Fibroblast of skin of left quadriceps (primary cell): Measurements from ENCODE around the gene NNMT.

Experiments
- DNase-seq, 2 experiments: peaks; one replicate each; pipeline ENCODE4 v3.0.0-alpha.2; 2013; ENCODE audit warnings: low read depth in 2 of 2

NNMT gene

DNA sequence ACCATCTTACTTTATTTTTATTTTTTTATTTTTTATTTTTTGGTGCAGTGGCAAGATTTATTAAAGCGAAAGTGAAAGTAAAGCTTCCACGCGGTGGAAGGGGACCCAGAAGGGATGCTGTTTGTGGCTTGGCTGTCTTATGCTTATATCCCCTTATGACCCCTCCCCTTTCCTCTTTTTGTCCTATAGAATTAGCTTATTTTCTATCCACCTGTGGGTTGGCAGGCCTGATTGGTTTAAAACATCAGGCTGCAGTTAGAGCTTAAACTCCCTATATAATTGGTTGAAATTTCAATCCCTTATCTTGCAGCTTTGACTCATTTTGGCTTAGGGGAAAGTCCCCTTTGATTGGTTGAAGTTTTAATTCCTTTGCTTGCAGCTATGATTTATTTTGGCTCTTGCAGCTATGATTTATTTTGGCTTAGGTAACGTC, 50.5 kb downstream of the NNMT start:
- DNase-seq: no peak

DNA sequence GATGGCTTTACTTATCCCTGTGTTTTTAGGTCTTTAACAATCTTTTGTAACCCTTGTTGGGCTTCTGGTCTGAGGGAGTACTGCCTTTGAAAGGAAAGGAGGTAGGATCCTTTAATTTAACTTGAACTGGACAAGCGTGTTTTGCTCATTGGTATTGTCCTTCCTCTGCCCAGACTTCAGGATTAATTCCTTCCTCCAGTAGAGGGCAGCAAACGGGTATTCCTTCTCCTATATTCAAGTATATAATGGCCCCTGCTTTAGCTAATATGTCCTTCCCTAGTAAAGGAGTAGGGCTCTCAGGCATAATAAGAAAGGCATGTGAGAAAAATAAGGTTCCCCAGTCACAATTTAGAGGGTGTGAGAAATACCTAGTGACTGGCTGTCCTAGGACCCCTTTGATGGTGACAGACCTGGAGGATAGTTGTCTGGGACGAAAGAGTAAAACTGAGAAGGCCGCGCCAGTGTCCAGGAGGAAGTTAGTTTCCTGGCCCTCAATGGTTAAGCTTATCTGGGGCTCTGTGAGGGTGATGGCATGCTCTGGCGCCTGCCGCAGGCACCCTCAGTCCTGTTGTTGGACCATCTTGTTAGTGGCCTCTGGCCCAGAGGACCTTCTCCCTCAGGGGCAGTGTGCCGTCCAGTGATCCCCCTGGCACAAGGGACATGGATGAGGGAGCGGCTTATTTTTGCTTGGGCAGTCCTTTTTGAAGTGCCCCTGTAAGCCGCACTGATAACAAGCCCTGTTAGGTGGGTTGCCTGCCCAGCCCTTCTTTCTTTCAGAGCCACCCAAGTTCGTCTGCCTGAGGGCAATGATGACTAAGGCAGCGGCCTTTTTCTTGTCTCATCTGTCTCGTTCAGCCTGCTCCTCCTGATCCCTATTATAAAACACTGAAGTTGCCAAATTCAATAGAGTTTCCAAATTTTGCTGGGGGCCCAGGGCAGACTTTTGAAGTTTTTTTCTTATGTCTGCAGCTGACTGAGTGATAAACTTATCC, 52.3 kb downstream of the NNMT start:
- peak; percentile 58 to 64 for DNase-seq

DNA sequence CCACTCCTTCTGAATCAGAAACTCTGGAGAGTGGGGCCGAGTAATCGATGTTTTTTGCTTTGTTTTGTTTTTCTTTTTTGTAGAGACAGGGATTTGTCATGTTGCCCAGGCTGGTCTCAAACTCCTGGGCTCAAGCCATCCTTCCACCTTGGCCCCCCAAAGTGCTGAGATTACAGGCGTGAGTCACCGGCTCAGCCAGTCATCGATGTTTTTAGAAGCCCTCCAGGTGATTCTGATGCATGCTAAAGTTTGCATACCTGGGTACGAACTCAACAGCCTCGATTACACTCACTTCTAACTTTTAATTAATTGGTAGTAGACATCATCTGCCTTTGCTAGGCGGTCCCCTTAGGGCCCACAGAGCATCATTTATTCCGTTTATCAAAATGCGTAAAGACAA, 53.8 kb downstream of the NNMT start:
- no peak for DNase-seq

DNA sequence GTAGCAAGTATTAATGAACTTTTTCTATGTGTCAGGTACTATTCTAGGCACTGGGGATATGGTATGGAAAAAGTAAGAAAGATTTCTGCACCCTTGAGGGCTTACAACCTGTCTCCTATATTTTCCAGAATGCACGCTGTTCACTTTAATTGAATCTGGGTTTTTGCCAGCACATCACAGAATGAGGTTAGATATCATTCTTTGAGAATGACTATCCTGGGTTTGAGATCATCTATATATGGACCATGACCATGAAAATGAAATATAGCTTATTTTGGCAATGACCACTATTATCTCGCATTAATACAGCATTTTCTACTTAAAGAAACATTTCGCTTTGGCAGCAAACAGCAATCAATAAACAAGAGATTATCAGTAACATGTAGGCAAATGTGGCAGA, 57.2 kb downstream of the NNMT start:
- DNase-seq: peak in 1 of 2 experiments; percentile 36

DNA sequence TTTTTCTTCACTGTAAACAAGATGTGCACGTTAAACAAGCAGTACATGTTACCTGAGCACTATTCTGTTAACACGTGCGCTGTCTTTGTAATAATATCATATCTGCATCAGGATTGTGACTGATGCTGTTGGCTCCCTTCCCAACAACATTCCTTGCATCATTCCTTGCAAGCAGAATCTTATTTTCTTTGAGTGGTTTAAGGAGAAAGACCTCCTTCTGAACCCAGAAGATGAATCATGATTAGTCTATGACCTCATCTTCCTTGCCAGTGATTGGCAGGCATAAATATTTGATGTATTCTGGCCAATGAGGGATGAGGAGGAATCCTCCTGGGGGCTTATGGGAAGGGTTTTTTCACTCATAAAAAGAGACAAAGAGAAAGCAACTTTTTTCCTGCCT, 57.9 kb downstream of the NNMT start:
- DNase-seq: peak; percentile 82 to 86

DNA sequence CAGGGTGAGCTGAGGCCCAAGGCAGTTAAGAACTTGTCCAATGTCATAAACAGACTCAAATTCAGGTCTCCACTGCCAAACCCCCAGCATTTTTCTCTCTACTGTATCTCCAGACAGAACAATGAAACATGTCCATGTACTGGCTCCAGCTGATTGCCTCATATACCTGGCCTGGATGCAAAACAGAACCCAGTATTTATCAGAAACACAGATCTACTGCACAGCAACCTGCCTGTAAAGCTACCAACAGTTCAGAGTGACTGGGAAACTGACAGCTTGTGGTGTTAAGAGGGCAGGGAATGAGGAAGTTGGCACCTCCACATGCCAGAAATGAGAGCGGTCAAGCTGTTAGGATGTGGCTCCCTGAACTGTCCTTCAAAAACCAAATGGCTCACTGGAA, 62.5 kb downstream of the NNMT start:
- DNase-seq: no peak

DNA sequence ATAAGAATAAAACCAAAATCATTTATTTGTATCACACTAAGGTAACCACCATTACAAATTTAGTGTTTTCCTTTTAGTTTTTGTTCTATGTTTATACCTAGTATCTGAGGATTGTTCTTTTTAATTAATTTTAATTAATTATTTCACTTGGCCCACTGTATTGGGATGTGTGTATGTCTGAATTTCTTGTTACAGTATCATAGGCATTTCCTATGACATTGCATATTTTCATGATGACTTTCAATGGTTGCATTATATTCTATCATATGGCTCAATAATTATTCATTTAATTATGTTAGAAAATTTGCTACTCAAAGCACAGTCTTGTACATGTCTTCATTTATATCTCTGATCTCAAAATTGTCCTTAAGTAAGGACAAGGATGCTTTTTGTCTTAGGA, 63.1 kb downstream of the NNMT start:
- no peak for DNase-seq

DNA sequence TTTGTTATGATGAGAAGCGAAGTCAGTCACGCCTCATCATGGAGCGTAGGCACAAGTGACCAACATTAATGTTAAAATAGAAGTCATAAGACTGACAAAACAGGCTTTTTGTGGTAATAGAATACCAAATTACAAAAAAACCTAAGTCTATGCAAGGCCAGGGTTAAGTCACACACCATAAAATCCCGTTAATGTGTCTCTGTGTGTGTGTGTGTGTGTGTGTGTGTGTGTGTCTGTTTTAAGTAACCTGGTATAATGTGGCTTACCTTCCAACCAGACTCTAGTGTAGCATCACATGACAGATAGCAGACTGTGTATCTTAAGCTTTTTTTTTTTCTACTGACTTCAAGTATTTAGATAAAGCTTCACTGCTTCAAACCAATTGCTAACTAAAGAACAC, 66.1 kb downstream of the NNMT start:
- no peak for DNase-seq

DNA sequence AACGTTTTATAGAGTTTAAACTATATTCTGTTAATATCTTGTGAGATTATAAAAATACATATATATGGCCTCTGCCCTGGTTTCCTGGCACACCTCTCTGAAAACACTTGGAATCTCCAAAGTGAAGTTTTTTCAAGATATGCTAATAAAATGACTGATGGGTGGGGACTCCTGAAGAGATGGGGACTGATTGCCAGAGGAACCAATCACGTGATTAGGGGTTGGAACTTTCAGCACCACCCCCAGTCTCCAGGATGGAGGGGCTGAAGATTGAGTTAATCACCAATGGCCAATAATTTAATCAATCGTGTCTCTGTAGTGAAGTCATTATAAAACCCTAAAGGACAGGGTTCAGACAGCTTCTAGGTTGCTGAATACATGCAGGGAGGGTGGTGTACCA, 66.8 kb downstream of the NNMT start:
- DNase-seq: no peak
